Fibroblast of lung (primary cell): ENCODE data around the gene MIOX.

ENCODE experiments used
- CTCF ChIP-seq, 2 donors: IDR thresholded peaks in 1 of 2; conservative IDR thresholded peaks in 1 of 2; 1 replicate in 1 of 2; 2 replicates in 1 of 2; pipeline ENCODE4 v1.5.1; 2011 to 2012; ENCODE audit warnings: low read length in 2 of 2, control low read depth in 1 of 2, inconsistent platforms in 1 of 2, low read depth in 1 of 2, mild to moderate bottlenecking in 1 of 2
- EZH2 ChIP-seq: IDR thresholded peaks from 2 replicates; pipeline ENCODE4 v1.5.1; 2012; ENCODE audit warnings: low read length, control low read depth, mild to moderate bottlenecking; ENCODE audit errors: missing control alignments

GRCh38 chr22:50523458-50523805 lies 36.8 kb downstream of the MIOX start:
- TF ChIP-seq CTCF (conservative IDR thresholded peaks at IDR 0.05 in 1 of 2, IDR thresholded peaks at IDR 0.05 in 1 of 2; ENCODE audit: low read depth in 1 of 2, low read length in 2 of 2) (no peak), EZH2 (no peak)
